Anterior cingulate cortex (tissue), 58 donors: Measurements from ENCODE around the gene ZNF860.
A peak's percentile ranks its signal among the peaks of the same experiment; 100 is the strongest.

Experiments
- DNase-seq, 58 donors: peaks; one replicate each; lab custom pipeline; 2025; lab: John Stamatoyannopoulos, UW

ZNF860 gene

GRCh38 chr3:31959951-31960792 is 21.4 kb upstream of the ZNF860 start:
- peak in 1 of 58 donors; percentile 2 for DNase-seq

- DNase-seq, result no peak
Observed at GRCh38 chr3:31960793-31961431, 20.6 kb upstream of the ZNF860 start.

- no peak for DNase-seq
Observed at GRCh38 chr3:31962801-31963205, 18.7 kb upstream of the ZNF860 start.

- DNase-seq, result no peak
Observed at GRCh38 chr3:31966978-31967591, 14.5 kb upstream of the ZNF860 start.

- no peak for DNase-seq
Observed at GRCh38 chr3:31967592-31967991, 14.0 kb upstream of the ZNF860 start.

GRCh38 chr3:31968369-31968926 is 13.1 kb upstream of the ZNF860 start:
- DNase-seq, result no peak

GRCh38 chr3:31968927-31969418 is 12.6 kb upstream of the ZNF860 start:
- no peak for DNase-seq

GRCh38 chr3:31971607-31972006 is 9.9 kb upstream of the ZNF860 start:
- DNase-seq, result no peak

- no peak for DNase-seq
Observed at GRCh38 chr3:31973081-31973480, 8.5 kb upstream of the ZNF860 start.

- DNase-seq, result no peak
Observed at GRCh38 chr3:31973837-31974236, 7.7 kb upstream of the ZNF860 start.

GRCh38 chr3:31974471-31974870 is 7.1 kb upstream of the ZNF860 start:
- no peak for DNase-seq

- no peak for DNase-seq
Observed at GRCh38 chr3:31974964-31975363, 6.6 kb upstream of the ZNF860 start.

- DNase-seq, result no peak
Observed at GRCh38 chr3:31976302-31976701, 5.2 kb upstream of the ZNF860 start.

GRCh38 chr3:31977736-31978135 is 3.8 kb upstream of the ZNF860 start:
- no peak for DNase-seq

GRCh38 chr3:31978553-31978952 is 3.0 kb upstream of the ZNF860 start:
- no peak for DNase-seq

- DNase-seq, result no peak
Observed at GRCh38 chr3:31979001-31979697, 2.4 kb upstream of the ZNF860 start.

GRCh38 chr3:31980530-31981205 is 882 bp upstream of the ZNF860 start:
- DNase-seq, result peak in 29 of 58 donors; percentile 4 to 60 (median 39)

GRCh38 chr3:31984321-31984720 is 2.8 kb downstream of the ZNF860 start:
- DNase-seq, result no peak

- no peak for DNase-seq
Observed at GRCh38 chr3:31985831-31986230, 4.3 kb downstream of the ZNF860 start.

- DNase-seq, result no peak
Observed at GRCh38 chr3:31988271-31988670, 6.7 kb downstream of the ZNF860 start.
